Trophoblast cell (in vitro differentiated cells and primary cell): ENCODE data around the gene MS4A18.

ENCODE experiments used
- DNase-seq, 2 donors: peaks; one replicate each; pipeline ENCODE4 v3.0.0-alpha.2; 2016
- H2AFZ ChIP-seq: 2 replicates; pipeline ENCODE4 v1.6.1; 2013; ENCODE audit warnings: low read length, moderate library complexity, mild to moderate bottlenecking; ENCODE audit not compliant: insufficient read depth, poor library complexity
- H2AK5ac ChIP-seq: 2 replicates; pipeline ENCODE4 v1.6.1; 2013; ENCODE audit warnings: mild to moderate bottlenecking, low read length
- H2BK120ac ChIP-seq: 2 replicates; pipeline ENCODE4 v1.6.1; 2013; ENCODE audit warnings: low read length, mild to moderate bottlenecking, moderate library complexity; ENCODE audit not compliant: insufficient read depth, poor library complexity
- H2BK12ac ChIP-seq: 2 replicates; pipeline ENCODE4 v1.6.1; 2013; ENCODE audit warnings: mild to moderate bottlenecking, low read length, moderate library complexity
- H2BK5ac ChIP-seq: 2 replicates; pipeline ENCODE4 v1.6.1; 2013; ENCODE audit warnings: low read length, low read depth, moderate library complexity, mild to moderate bottlenecking; ENCODE audit not compliant: poor library complexity
- H3K14ac ChIP-seq: 2 replicates; pipeline ENCODE4 v1.6.1; 2013; ENCODE audit warnings: mild to moderate bottlenecking, low read length
- H3K18ac ChIP-seq: 2 replicates; pipeline ENCODE4 v1.6.1; 2013; ENCODE audit warnings: mild to moderate bottlenecking, low read length
- H3K23ac ChIP-seq: 2 replicates; pipeline ENCODE4 v1.6.1; 2013; ENCODE audit warnings: low read length
- H3K27ac ChIP-seq: 2 replicates; pipeline ENCODE4 v1.5.1; 2013; ENCODE audit warnings: low read depth, mild to moderate bottlenecking, inconsistent platforms, low read length, moderate library complexity
- H3K27me3 ChIP-seq: 2 replicates; pipeline ENCODE4 v1.6.1; 2013; ENCODE audit warnings: inconsistent platforms, mild to moderate bottlenecking, low read length, moderate library complexity; ENCODE audit not compliant: insufficient read depth
- H3K36me3 ChIP-seq, 2 experiments: 1 replicate in 1 of 2; 2 replicates in 1 of 2; pipeline ENCODE4 v1.6.1; 2013; ENCODE audit warnings: low read length in 2 of 2, mild to moderate bottlenecking in 2 of 2, moderate library complexity in 1 of 2; ENCODE audit not compliant: insufficient read depth in 2 of 2, control insufficient read depth in 1 of 2
- H3K4ac ChIP-seq: 2 replicates; pipeline ENCODE4 v1.6.1; 2013; ENCODE audit warnings: low read depth, mild to moderate bottlenecking, low read length, moderate library complexity
- H3K4me1 ChIP-seq, 2 experiments: 1 replicate in 1 of 2; 2 replicates in 1 of 2; pipeline ENCODE4 v1.6.1; 2013; ENCODE audit warnings: low read length in 2 of 2, mild to moderate bottlenecking in 2 of 2, moderate library complexity in 1 of 2; ENCODE audit not compliant: insufficient read depth in 2 of 2, control insufficient read depth in 1 of 2
- H3K4me2 ChIP-seq: 2 replicates; pipeline ENCODE4 v1.6.1; 2013; ENCODE audit warnings: inconsistent platforms, mild to moderate bottlenecking, low read length, moderate library complexity
- H3K4me3 ChIP-seq: 2 replicates; pipeline ENCODE4 v1.5.1; 2013; ENCODE audit warnings: mild to moderate bottlenecking, low read depth, low read length, inconsistent platforms
- H3K79me1 ChIP-seq: one replicate; pipeline ENCODE4 v1.6.1; 2013; ENCODE audit warnings: low read length
- H3K79me2 ChIP-seq: 2 replicates; pipeline ENCODE4 v1.6.1; 2013; ENCODE audit warnings: low read length, mild to moderate bottlenecking; ENCODE audit not compliant: control insufficient read depth, insufficient read depth, poor library complexity
- H3K9ac ChIP-seq: 2 replicates; pipeline ENCODE4 v1.6.1; 2013; ENCODE audit warnings: mild to moderate bottlenecking, low read length
- H3K9me3 ChIP-seq: 2 replicates; pipeline ENCODE4 v1.6.1; 2013; ENCODE audit warnings: low read depth, mild to moderate bottlenecking, control low read depth, inconsistent platforms, low read length; ENCODE audit not compliant: insufficient read depth
- H4K12ac ChIP-seq: 2 replicates; pipeline ENCODE4 v1.6.1; 2013; ENCODE audit warnings: low read depth, mild to moderate bottlenecking, low read length, moderate library complexity
- H4K8ac ChIP-seq: 2 replicates; pipeline ENCODE4 v1.6.1; 2013; ENCODE audit warnings: low read depth, mild to moderate bottlenecking, low read length, moderate library complexity
- H4K91ac ChIP-seq: one replicate; pipeline ENCODE4 v1.6.1; 2013; ENCODE audit warnings: low read depth, mild to moderate bottlenecking, low read length, moderate library complexity
- WGBS: extraction: QIAGEN DNeasy Blood & Tissue Kit; methylation state at CpG from one replicate; pipeline ENCODE4 v1.1.7; 2013; ENCODE audit warnings: missing lambda C conversion rate; ENCODE audit not compliant: insufficient read length, insufficient coverage; ENCODE audit errors: extremely low coverage; 5-methylcytosine and 5-hydroxymethylcytosine counted together

MS4A18 gene

DNA sequence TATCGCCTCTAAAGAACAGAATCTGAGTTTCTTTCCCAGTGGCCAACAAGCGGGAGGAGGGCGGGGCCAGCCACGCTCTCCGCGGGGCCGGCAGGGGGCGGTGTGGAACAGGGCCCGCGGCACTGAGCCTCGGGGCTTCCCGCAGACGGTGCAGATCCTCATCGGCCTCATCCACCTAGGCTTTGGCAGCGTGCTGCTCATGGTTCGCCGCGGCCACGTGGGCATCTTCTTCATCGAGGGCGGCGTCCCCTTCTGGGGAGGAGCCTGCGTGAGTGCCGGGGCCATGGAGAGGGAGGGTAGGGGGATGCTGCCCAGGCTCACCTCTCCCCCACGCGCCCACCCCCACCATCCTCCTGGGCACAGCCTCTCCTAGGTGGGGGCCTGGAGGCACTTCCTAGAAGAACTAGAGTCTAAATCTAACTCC lies 42.9 kb downstream of the MS4A18 start:
- Histone ChIP-seq H2BK120ac (no peak overlapping the region), H2AFZ (no peak overlapping the region), H3K4me1 (peaks cover 2 to 4% of the 10 kb centered on the region in 2 experiments), H3K27me3 (no peaks in the 10 kb centered on the region), H4K91ac (no peak overlapping the region), H3K4ac (no peak overlapping the region), H3K9me3 (no peaks in the 10 kb centered on the region), H3K79me2 (no peaks in the 10 kb centered on the region), H4K8ac (no peak overlapping the region), H3K14ac (no peak overlapping the region), H3K79me1 (peaks cover 3% of the 10 kb centered on the region), H3K36me3 (no peaks in the 10 kb centered on the region), H3K23ac (no peak overlapping the region), H4K12ac (no peak overlapping the region), H2AK5ac (no peak overlapping the region), H3K27ac (no peak overlapping the region), H2BK5ac (no peak overlapping the region), H3K9ac (no peak overlapping the region), H2BK12ac (no peak overlapping the region), H3K18ac (no peak overlapping the region), H3K4me3 (no peak overlapping the region), H3K4me2 (no peak overlapping the region)
- no CpG with 5 or more reads among the region's 26 CpGs for WGBS
- peak; percentile 27 to 54 for DNase-seq

- Histone ChIP-seq H3K4me1 (peaks cover 2 to 4% of the 10 kb centered on the region in 2 experiments), H3K79me1 (peaks cover 3% of the 10 kb centered on the region), H2AFZ (no peak overlapping the region), H3K27ac (no peak overlapping the region), H3K4me2 (no peak overlapping the region), H2BK120ac (no peak overlapping the region), H3K27me3 (no peaks in the 10 kb centered on the region), H3K36me3 (no peaks in the 10 kb centered on the region), H2AK5ac (no peak overlapping the region), H3K9me3 (no peaks in the 10 kb centered on the region), H3K14ac (no peak overlapping the region), H2BK12ac (no peak overlapping the region), H4K8ac (no peak overlapping the region), H3K4ac (no peak overlapping the region), H4K91ac (no peak overlapping the region), H3K23ac (no peak overlapping the region), H3K4me3 (no peak overlapping the region), H2BK5ac (no peak overlapping the region), H3K79me2 (no peaks in the 10 kb centered on the region), H3K9ac (no peak overlapping the region), H3K18ac (no peak overlapping the region), H4K12ac (no peak overlapping the region)
- no peak for DNase-seq
- WGBS = no CpG with 5 or more reads among the region's 8 CpGs
Observed at GRCh38 chr11:60768202-60768601, 43.7 kb downstream of the MS4A18 start.

- H3K27ac ChIP-seq = no peak overlapping the region
- H3K4me2 ChIP-seq = no peak overlapping the region
- no peak overlapping the region for H3K4ac ChIP-seq
- no peak overlapping the region for H4K12ac ChIP-seq
- no peak overlapping the region for H4K91ac ChIP-seq
- H4K8ac ChIP-seq = no peak overlapping the region
- peaks cover 3% of the 10 kb centered on the region for H3K79me1 ChIP-seq
- H2AFZ ChIP-seq = no peak overlapping the region
- no peak overlapping the region for H2BK12ac ChIP-seq
- no CpG with 5 or more reads among the region's 4 CpGs for WGBS
- no peak overlapping the region for H3K14ac ChIP-seq
- H3K9ac ChIP-seq = no peak overlapping the region
- H3K4me3 ChIP-seq = no peak overlapping the region
- H3K4me1 ChIP-seq = peaks cover 0 to 4% of the 10 kb centered on the region in 2 experiments
- H3K9me3 ChIP-seq = no peaks in the 10 kb centered on the region
- H2BK120ac ChIP-seq = no peak overlapping the region
- H3K18ac ChIP-seq = no peak overlapping the region
- H3K36me3 ChIP-seq = no peaks in the 10 kb centered on the region
- no peak overlapping the region for H2BK5ac ChIP-seq
- H3K79me2 ChIP-seq = no peaks in the 10 kb centered on the region
- peak; percentile 27 to 57 for DNase-seq
- no peak overlapping the region for H2AK5ac ChIP-seq
- no peak overlapping the region for H3K23ac ChIP-seq
- no peaks in the 10 kb centered on the region for H3K27me3 ChIP-seq
Observed at GRCh38 chr11:60769273-60769672, 44.8 kb downstream of the MS4A18 start.

- Histone ChIP-seq H4K12ac (no peak overlapping the region), H2BK12ac (no peak overlapping the region)
Observed at GRCh38 chr11:60769811-60770210, 45.3 kb downstream of the MS4A18 start.

More at GRCh38 chr11:60769811-60770210, 45.3 kb downstream of the MS4A18 start:
- Histone ChIP-seq H3K4ac (no peak overlapping the region), H3K4me3 (no peak overlapping the region), H3K4me1 (peaks cover 0 to 4% of the 10 kb centered on the region in 2 experiments), H3K18ac (no peak overlapping the region), H4K8ac (no peak overlapping the region), H3K27ac (no peak overlapping the region), H2BK120ac (peak overlapping the region; percentile 38), H2AFZ (no peak overlapping the region), H3K9ac (no peak overlapping the region), H3K79me1 (peaks cover 3% of the 10 kb centered on the region), H3K36me3 (no peaks in the 10 kb centered on the region), H3K4me2 (no peak overlapping the region), H3K27me3 (no peaks in the 10 kb centered on the region), H3K23ac (no peak overlapping the region), H2BK5ac (no peak overlapping the region), H3K79me2 (no peaks in the 10 kb centered on the region), H3K9me3 (no peaks in the 10 kb centered on the region), H2AK5ac (no peak overlapping the region), H4K91ac (no peak overlapping the region), H3K14ac (peak overlapping the region; percentile 22)
- peak in 1 of 2 donors; percentile 39 for DNase-seq
- no CpG with 5 or more reads among the region's 11 CpGs for WGBS
